Hepatocyte (in vitro differentiated cells): ENCODE results near the gene BDKRB1. TPM values are rescaled to one million over a fixed set of nuclear protein-coding genes. Genes with fewer than 3 reads are reported as not detected.
"Not testable (repeated sequence)": the region's sequence is repeated elsewhere in the genome, so short reads cannot be mapped to it uniquely, and the experiment has no call there.

Experiments
- DNase-seq: peaks from one replicate; pipeline ENCODE4 v3.0.0-alpha.2; 2016; ENCODE audit warnings: low spot score
- H2AFZ ChIP-seq: fragments of 200-600 bp; sonication (generic); 2 replicates; pipeline ENCODE4 v1.6.0; 2016; ENCODE audit warnings: antibody characterized with exemption, mild to moderate bottlenecking
- H3K27ac ChIP-seq: fragments of 200-600 bp; sonication (generic); 2 replicates; pipeline ENCODE4 v1.5.1; 2016; ENCODE audit warnings: mild to moderate bottlenecking
- H3K27me3 ChIP-seq: fragments of 200-600 bp; sonication (generic); 2 replicates; pipeline ENCODE4 v1.6.1; 2016
- H3K36me3 ChIP-seq: fragments of 200-600 bp; sonication (generic); replicated peaks from 2 replicates; pipeline ENCODE4 v1.5.1; 2016; ENCODE audit warnings: low read depth; ENCODE audit not compliant: insufficient read depth
- H3K4me1 ChIP-seq: fragments of 200-600 bp; sonication (generic); 2 replicates; pipeline ENCODE4 v1.5.1; 2016; ENCODE audit warnings: mild to moderate bottlenecking, moderate library complexity; ENCODE audit not compliant: insufficient read depth
- H3K4me2 ChIP-seq: fragments of 200-600 bp; sonication (generic); 2 replicates; pipeline ENCODE4 v1.6.0; 2016
- H3K4me3 ChIP-seq: fragments of 200-600 bp; sonication (generic); 2 replicates; pipeline ENCODE4 v1.5.1; 2016; ENCODE audit warnings: mild to moderate bottlenecking
- H3K79me2 ChIP-seq: fragments of 200-600 bp; sonication (generic); 2 replicates; pipeline ENCODE4 v1.6.0; 2017; ENCODE audit warnings: mild to moderate bottlenecking
- H3K9me2 ChIP-seq: fragments of 200-600 bp; sonication (generic); replicated peaks from 2 replicates; pipeline ENCODE4 v1.6.0; 2017; ENCODE audit warnings: mild to moderate bottlenecking; ENCODE audit not compliant: insufficient read depth
- H3K9me3 ChIP-seq: fragments of 200-600 bp; sonication (generic); 2 replicates; pipeline ENCODE4 v1.5.1; 2016; ENCODE audit warnings: low read depth, mild to moderate bottlenecking
- H4K20me1 ChIP-seq: fragments of 200-600 bp; sonication (generic); 2 replicates; pipeline ENCODE4 v1.6.0; 2016; ENCODE audit warnings: mild to moderate bottlenecking; ENCODE audit not compliant: insufficient read depth, poor library complexity, severe bottlenecking
- CTCF ChIP-seq: fragments of 200-600 bp; sonication (generic); IDR thresholded peaks from 2 replicates; pipeline ENCODE4 v1.5.1; 2016; ENCODE audit warnings: antibody characterized with exemption, mild to moderate bottlenecking; ENCODE audit not compliant: poor library complexity
- EZH2 ChIP-seq: fragments of 200-600 bp; sonication (generic); IDR thresholded peaks from 2 replicates; pipeline ENCODE4 v1.6.1; 2016; ENCODE audit warnings: antibody characterized with exemption, mild to moderate bottlenecking, borderline replicate concordance
- EZH2phosphoT487 ChIP-seq: fragments of 200-600 bp; sonication (generic); IDR thresholded peaks from one replicate; pipeline ENCODE4 v1.6.1; 2018; ENCODE audit warnings: antibody characterized with exemption, mild to moderate bottlenecking, low read depth, moderate library complexity; ENCODE audit not compliant: unreplicated experiment, severe bottlenecking
- WGBS: methylation state at CpG from one replicate; pipeline ENCODE4 v1.1.6; 2016; ENCODE audit warnings: low lambda C conversion rate; ENCODE audit errors: missing lambda C conversion rate; 5-methylcytosine and 5-hydroxymethylcytosine counted together
- polyA plus RNA-seq: library from polyadenylated mRNA; unstranded; fragments of >200 nt; fragmentation: Nextera tagmentation; extraction: Ambion mirVana; gene quantifications from 2 replicates; pipeline ENCODE4 v1.2.1, GENCODE V29; 2016
- total RNA-seq: library from RNA; depleted of rRNA; stranded (reverse); fragments of >200 nt; gene quantifications from 2 replicates; pipeline ENCODE4 v1.2.3, GENCODE V29; 2014

Gene BDKRB1
- total and polyA plus RNA-seq, 2 experiments from 2014 or later, result 11.9 to 33.0 TPM

GRCh38 chr14:96240641-96241040, 15.4 kb upstream of the BDKRB1 start:
- Histone ChIP-seq H3K9me3 (no peaks in the 10 kb centered on the region), H4K20me1 (no peaks in the 10 kb centered on the region), H3K36me3 (no peaks in the 10 kb centered on the region), H3K4me3 (no peak overlapping the region), H3K4me1 (peaks cover 18% of the 10 kb centered on the region), H3K9me2 (no peaks in the 10 kb centered on the region), H3K4me2 (no peak overlapping the region), H3K79me2 (no peaks in the 10 kb centered on the region), H3K27ac (peak overlapping the region; percentile 90), H2AFZ (no peak overlapping the region), H3K27me3 (no peaks in the 10 kb centered on the region)
- WGBS, result 97% methylated on average over 18 of the region's 18 CpGs
- TF ChIP-seq EZH2, result no peak
- no peak for TF ChIP-seq EZH2phosphoT487
- no peak for TF ChIP-seq CTCF
- DNase-seq, result no peak

- Histone ChIP-seq H3K4me1 (peaks cover 22% of the 10 kb centered on the region), H2AFZ (no peak overlapping the region), H3K79me2 (no peaks in the 10 kb centered on the region), H3K36me3 (no peaks in the 10 kb centered on the region), H3K27ac (no peak overlapping the region), H3K9me2 (no peaks in the 10 kb centered on the region), H3K9me3 (no peaks in the 10 kb centered on the region), H4K20me1 (no peaks in the 10 kb centered on the region), H3K4me3 (no peak overlapping the region), H3K27me3 (no peaks in the 10 kb centered on the region), H3K4me2 (no peak overlapping the region)
- 97% methylated on average over 10 of the region's 10 CpGs for WGBS
- no peak for TF ChIP-seq EZH2
- TF ChIP-seq EZH2phosphoT487, result no peak
- TF ChIP-seq CTCF, result no peak
- DNase-seq, result no peak
Measured at GRCh38 chr14:96242126-96242525, 13.9 kb upstream of the BDKRB1 start.

GRCh38 chr14:96243785-96244184, 12.2 kb upstream of the BDKRB1 start:
- Histone ChIP-seq H3K79me2 (no peaks in the 10 kb centered on the region), H3K9me2 (no peaks in the 10 kb centered on the region), H3K4me1 (peaks cover 22% of the 10 kb centered on the region), H3K27ac (no peak overlapping the region), H3K27me3 (no peaks in the 10 kb centered on the region), H3K4me3 (no peak overlapping the region), H3K4me2 (no peak overlapping the region), H3K9me3 (no peaks in the 10 kb centered on the region), H3K36me3 (no peaks in the 10 kb centered on the region), H2AFZ (no peak overlapping the region), H4K20me1 (no peaks in the 10 kb centered on the region)
- no peak for DNase-seq
- 50% methylated on average over 5 of the region's 5 CpGs for WGBS
- TF ChIP-seq EZH2phosphoT487 (no peak), EZH2 (no peak), CTCF (no peak)

GRCh38 chr14:96245074-96245473, 10.9 kb upstream of the BDKRB1 start:
- not testable (repeated sequence) for H3K4me2 ChIP-seq, H3K79me2 ChIP-seq, H3K36me3 ChIP-seq, H3K27ac ChIP-seq, H4K20me1 ChIP-seq, H2AFZ ChIP-seq, H3K27me3 ChIP-seq, H3K9me2 ChIP-seq, H3K9me3 ChIP-seq, H3K4me3 ChIP-seq, DNase-seq
- 96% methylated on average over 3 of the region's 3 CpGs for WGBS
- peaks cover 13% of the 10 kb centered on the region for H3K4me1 ChIP-seq
